GM21717 (cell line): Measurements from ENCODE around the gene TMEM141.
A peak's percentile ranks its signal among the peaks of the same experiment; 100 is the strongest.

Experiments
- ATAC-seq: cut with Tn5 transposase; IDR thresholded peaks from one replicate; pipeline ENCODE4 v1.9.1; 2021; ENCODE audit warnings: mild to moderate bottlenecking, moderate library complexity; ENCODE audit not compliant: unreplicated experiment

The TMEM141 gene

DNA sequence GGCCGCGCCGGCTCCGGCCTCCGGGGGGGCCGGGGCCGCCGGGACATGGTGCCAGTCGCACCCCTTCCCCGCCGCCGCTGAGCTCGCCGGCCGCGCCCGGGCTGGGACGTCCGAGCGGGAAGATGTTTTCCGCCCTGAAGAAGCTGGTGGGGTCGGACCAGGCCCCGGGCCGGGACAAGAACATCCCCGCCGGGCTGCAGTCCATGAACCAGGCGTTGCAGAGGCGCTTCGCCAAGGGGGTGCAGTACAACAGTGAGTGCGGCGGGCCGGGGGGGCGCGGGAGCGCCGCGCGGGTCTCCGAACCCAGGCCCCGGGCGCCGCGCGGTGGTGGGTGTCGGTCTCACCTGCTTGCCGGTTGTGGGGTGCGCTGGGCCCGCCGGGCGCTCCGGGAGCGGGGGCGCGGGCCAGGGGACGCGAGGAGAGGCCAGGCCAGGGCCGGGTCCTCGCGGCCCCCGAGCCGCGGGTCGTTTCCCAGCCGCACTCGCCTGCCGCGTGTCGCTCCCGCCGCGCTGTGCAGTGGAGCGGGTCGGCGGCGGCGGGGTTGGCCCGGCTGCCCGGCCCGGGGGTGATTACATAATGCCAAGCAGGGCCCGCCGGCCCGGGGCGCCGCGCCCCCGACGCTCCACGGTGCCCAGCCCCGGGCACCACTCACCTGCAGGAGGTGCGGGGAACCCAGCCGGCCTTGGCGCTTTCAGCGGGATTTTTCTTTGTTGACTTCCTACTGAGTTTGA lies 17.1 kb downstream of the TMEM141 start:
- peak; percentile 18 for ATAC-seq

DNA sequence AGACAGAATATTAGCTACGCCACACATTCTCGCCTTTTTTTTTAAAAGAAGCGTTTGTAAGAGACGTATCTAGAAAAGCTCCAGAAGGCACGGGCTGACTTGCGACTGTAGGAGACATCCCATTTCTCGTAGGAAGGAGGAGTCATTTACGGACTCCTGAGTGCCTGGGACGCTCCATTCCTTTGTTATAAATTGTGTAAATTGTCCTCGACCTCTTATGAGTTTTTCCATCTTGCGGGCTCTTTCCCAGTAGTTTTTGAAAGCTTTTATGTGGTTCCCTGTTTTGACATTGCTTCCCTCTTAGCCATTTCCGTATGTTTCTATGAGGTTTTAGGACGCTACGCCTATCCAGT lies 17.6 kb downstream of the TMEM141 start:
- no peak for ATAC-seq

DNA sequence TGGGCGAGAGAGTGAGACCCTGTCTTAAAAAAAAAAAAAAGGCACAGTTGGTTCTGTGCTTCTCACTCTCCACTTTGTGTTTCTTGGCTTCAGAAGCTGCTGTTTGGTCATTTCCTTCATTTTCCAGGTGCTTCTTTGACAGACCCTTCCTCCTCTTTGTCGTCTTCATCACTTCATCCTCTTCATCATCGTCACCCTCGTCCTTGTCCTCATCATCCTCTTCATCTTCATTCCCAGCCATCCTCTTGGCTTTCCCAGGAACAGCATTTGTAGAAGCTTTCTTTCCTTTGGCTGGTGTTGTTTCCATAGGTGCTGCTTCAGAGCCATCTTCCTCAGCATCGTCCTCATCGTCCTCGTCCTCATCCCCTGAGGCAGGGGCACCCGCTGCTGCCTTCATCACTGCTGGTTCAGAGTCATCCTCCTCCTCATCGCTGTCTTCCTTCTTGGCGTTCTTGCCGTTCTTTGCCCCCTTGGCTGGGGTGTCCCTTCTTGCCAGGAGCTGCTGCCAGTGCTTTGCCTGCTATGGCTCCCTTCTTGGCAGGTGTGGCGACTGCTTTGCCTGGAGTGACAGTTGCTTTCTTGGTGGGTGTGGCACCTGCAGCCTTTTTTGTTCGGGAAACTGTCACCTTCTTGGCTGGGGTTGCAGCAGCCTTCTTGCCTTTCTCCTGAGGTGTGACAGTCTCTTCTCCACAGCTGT lies 23.7 kb downstream of the TMEM141 start:
- no peak for ATAC-seq

DNA sequence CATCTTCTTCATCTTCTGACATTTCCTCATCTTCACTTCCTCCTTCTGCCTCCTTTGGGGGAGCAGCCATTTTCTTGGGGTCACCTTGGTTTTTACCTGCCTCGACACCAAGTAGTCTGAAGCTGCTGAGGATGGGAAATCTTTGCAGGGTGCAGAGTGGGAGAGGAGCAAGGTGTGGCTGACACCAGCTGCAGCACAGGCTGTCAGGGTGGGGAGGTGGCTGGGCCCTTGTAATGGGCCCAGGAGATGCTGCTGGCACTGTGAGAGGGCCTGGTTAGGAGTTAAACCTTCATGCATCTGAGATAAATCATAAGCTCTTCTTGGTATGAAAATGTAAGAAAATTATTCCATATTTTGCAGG lies 24.3 kb downstream of the TMEM141 start:
- no peak for ATAC-seq

DNA sequence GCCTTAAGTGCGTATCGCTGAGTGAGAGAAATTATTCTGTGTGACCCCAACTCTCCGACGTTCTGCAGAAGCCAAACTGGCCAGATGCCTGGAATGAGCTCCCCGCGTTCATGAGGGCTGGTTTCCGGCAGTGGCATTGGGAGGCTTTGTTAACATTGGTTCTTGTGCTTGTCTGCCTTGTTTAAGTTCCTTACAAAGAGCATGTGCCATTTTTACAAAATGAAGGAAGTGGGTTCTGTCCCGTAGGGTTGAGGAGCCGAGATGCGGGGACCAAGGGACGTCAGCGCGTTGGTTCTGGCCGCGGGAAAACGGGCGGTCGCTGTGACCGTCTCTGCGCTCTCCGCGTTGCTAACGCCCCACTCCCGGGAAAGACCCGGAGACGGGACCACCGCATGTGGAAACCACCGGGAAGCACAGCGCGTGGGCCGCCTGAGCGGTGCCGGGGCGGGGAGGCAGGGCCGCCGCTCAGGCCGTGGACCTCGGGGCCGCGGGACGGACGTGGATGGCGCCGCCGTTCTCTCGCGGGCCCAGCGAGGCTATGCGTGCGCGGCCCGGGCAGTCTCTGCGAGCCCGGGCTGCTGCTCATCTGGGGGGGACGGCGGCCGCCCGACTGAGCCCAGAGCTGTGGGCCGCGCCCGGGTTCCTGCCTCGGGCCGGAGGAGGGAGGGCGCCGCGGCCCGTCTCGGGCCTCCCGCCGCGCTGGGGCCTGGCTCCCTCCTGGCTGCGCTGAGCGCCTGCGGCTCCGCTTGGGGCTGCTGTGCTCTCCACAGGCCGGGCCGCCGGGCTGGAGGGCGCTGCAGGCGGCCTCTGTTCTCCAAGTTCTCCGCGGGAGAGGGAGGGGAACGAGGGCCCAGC lies 30.1 kb downstream of the TMEM141 start:
- no peak for ATAC-seq

DNA sequence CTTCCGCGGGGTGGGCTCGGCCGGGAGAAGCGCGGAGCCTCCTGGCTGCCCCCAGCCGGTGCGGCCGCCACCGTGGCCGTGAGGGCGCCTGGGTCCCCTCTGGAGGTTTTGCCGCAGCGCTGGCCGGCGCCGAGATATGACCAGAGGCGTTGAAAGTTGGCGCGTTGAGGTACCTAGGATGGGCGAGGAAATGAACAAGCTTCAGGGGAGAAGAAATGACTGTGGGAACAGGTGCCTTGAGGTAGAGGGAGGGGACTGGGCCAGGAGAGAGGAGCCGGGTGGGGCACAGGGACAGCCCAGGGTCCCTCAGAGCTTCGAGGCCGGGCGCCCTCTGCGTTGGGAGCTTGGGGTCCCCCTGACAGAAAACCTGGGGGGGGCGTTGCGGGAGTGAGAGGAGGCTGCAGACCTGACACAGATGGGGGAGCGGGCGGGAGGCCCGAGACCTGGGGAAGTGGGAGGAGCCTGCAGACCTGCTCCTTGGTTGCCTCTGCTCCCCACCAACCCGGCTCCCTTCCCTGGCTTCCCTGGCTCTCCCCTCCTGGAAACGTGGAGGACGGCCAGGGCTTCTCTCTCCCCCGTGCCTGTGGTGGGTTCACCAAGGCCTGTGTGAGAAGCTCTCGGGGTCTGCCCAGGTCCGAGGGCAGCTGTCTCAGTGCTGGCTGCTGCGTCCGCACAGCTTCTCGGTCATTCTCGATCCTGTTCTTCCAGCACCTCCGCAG lies 30.8 kb downstream of the TMEM141 start:
- no peak for ATAC-seq

DNA sequence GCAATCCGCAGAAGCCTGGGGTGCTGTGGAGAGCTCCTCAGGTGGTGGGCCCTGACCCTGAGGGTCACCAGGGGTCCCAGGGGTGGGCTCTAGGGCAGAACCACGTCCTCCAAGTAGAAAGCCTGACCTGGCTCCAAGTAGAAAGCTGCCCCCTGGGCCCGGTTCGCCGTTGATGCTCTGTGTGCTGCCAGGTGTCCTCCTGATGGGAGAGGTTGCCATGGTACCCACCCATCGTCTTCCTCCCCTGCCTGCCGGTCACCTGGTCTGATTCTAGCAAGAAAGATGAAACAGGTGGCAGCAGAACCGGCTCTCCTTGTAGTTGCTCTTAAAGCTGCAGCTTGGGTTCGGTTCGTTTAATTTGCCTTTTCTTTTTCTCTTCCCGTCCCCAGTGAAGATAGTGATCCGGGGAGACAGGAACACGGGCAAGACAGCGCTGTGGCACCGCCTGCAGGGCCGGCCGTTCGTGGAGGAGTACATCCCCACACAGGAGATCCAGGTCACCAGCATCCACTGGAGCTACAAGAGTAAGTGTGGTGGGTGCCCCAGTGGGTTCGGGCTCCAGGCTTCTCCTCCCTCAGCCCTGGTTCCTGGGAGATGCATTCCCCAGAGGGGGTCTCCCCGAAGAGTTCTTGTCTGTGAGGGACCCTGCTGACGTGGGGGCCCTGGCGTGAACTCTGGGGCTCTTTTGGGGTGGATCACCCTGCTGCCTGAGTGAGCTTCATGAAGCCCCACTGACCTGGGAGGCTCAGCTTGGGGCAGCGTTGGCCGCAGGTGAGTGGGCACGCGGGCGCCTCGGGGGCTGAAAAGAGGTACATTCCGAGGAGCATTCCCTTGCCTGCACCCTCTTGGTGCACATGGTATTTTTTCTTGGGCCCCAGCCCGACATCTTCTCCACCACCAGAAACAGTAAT lies 32.2 kb downstream of the TMEM141 start:
- ATAC-seq, result no peak

DNA sequence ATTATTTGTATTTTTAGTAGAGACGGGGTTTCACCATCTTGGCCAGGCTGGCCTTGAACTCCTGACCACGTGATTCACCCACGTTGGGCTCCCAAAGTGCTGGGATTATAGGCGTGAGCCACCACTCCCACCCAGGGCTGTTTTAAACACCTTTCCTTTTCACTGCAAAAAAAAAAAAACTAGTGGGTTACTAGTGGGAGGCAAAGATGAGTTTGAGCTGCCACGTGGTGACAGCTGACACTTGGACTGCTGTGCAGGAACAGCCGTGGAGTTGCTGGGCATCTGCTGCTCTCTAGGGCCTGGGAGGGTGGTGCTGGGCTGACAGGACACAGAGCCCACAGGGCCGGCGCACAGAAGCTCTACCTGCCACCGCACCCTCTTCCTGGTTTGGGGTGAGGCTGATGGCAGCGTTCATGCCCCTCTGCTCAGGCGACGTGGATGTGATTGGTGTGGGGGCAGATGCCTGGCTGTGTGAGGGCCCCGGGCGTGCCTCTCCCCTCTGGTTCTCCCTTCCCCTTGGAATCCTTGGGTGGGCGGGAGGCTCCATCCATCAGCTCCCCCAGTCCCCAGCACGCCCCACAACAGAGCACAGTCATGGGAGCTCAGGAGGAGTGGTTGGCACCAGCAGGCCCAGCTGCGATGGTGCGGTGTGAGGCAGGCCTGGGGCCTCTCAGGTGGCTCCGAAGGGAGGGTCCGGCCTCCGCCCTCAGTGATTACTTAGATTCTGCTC lies 33.5 kb downstream of the TMEM141 start:
- ATAC-seq, result no peak

DNA sequence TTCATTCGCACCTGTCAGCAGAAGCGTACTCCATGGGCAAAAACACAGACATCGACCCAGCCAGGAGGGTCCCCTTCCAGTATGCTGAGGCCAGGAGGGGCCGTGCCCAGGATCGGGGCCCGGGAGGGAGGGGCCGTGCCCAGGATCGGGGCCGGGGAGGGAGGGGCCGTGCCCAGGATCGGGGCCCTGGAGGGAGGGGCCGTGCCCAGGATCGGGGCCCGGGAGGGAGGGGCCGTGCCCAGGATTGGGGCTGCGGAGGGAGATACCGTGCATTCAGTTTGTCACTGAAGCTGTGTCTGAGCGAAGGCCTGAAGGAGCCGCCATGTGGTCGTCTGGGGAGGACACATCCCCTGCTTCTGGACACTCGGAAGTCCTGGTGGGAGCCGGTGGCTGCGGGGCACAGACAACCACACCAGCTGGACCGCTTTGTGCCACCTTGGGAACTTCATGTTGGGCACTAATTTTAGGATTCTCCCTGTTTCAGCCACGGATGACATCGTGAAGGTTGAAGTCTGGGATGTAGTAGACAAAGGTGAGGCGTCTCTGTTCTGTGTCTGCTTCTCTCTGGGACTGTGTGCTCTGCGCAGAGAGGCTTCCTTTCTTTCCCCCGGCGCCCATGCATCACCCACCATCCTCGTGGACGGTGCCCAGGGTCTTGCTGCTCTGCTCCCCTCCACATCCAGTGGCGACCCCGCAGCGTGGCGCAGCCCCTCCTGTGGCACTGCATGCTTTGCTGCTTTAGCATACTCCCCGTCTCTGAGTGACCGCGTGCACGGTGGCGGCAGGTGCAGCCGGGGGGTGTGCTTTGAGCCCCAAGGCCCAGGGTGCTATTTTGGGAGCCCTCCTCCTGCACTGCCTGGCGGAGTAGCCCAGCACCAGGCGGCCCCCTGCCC lies 34.4 kb downstream of the TMEM141 start:
- no peak for ATAC-seq

DNA sequence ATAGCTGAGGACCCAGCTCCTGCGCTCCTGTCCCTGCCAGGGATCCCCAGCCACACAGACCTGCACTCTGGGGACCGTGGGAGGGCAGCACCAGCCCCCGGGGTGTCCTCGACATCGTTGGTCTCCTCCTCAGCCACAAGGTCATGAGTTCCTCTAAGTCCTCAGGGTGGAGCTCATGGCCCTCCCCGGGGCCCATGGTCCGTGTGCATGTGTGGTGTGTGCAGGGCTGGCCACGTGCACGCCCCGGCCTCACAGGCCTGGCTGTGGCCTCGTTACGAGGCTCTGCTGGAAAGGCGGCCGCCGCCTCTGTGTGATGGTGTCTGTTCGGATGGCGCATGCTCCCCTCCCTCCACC lies 35.0 kb downstream of the TMEM141 start:
- ATAC-seq, result no peak

DNA sequence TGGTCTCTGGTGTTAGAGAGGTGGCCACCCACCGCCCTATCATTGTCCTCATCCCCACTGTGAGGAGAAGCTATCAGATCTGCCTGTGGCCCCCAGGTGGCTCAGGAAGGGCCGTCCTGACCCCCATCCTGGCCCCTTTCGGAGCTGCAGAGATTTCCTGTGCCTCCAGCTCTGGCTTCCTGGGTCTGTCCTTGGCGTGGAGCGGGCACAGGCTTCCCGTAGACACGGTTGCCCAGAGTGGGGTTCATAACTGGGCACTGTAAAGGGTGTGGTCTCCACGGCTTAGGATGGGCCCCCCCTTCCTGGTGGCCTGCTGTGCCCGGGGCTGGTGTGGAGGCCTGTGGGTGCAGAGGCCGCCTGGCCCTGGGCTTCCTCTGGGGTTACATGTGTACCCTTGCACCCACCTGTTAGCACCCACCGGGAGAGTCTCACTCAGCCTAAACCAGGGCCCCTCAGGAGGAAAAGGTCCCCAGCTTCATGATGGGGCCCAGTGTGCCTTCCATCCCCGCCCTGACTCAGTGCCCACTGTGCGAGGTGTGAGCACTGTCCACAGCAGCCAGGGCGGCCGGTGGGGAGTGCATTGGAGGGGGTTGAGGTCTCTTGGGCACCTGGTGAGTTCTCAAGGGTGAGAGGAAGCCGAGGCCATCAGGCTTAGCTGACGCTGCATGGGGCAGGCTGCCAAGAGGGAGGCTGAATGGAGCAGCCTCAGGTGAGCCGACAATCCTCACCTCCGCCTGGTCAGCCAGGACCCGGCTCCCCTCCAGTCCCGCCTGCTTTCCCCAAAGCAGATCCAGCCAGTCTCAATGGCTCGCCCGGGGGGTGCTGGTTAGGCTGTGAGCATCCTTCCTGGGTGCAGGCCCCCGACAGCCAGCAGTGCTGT lies 35.8 kb downstream of the TMEM141 start:
- ATAC-seq, result no peak

DNA sequence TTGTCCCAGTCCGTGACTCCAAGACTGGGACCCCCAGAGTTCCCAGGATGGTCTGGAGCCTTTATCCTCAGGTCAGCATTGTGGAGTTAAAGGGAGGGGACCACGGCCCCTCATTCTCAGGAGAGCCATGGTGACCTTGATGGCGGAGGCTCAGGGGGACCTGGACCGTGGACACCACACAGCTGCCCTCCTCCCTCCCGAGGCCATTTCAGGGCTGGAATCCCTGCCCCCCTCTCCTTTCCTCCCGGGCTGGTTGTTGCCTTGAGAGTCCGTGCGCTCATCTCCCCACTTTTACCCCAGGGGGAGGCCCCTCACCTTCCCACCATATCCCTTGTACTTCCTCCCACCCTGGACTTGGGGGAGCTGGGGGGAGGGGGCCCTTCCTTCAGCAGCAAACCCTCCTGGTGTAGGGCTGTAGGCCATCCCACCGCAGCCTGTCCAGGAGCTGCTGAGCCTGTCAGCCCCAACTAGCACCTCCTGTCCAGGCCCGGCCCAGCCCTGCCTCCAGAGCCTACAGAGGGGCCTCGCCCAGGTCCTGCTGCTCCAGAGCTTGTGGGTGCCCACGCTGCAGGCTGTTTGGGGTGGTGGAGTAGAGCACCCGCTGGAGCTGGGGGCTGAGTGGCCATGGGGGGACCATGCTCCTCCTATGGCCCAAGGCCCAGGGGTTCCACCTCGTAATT lies 36.8 kb downstream of the TMEM141 start:
- no peak for ATAC-seq

DNA sequence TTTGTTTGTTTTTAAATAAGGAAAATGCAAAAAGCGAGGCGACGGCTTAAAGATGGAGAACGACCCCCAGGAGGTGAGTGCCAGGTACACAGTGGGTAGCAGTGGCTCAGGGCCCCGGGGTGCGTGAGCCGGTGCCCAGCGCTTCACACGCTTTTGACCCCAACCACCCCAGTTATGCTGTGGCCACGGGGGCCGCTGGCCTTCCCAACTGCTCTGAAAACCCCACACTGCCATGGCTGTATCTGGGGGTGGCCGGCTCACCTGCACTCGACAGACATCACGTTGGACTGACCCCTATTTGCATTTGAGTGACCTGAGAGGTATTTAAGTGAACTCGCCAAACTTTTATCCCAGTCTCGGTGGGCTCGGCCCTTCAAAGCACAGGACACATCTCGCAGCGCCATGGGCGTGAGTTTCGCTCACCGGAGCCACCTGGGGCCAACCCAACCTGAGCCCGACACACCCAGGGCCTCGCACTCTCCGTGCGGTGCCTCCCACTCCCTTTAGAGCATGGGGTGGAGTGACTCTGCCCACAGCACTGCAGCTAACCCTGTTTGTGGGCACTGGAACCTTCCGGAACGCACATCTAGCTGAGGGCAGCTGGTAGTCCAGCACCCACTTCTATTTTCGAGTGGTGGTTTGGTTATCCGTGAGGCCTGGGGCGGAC lies 37.5 kb downstream of the TMEM141 start:
- ATAC-seq, result no peak

DNA sequence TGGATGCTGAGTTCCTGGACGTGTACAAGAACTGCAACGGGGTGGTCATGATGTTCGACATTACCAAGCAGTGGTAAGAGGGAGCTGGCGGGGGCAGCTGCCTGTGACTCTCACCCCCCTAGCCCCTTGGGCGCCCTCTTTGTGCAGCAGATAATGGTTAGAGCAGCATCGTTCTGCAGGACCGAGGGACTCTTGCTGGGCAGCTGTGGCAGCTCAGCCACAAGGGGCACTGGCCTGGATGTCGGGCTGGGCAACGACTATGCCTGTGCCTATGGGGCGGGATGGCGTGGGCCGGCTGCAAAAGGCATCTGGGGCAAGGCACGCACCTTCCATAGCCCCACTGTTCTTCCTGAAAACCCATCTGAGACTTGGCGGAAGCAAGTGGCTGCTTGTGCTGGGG lies 38.3 kb downstream of the TMEM141 start:
- no peak for ATAC-seq

DNA sequence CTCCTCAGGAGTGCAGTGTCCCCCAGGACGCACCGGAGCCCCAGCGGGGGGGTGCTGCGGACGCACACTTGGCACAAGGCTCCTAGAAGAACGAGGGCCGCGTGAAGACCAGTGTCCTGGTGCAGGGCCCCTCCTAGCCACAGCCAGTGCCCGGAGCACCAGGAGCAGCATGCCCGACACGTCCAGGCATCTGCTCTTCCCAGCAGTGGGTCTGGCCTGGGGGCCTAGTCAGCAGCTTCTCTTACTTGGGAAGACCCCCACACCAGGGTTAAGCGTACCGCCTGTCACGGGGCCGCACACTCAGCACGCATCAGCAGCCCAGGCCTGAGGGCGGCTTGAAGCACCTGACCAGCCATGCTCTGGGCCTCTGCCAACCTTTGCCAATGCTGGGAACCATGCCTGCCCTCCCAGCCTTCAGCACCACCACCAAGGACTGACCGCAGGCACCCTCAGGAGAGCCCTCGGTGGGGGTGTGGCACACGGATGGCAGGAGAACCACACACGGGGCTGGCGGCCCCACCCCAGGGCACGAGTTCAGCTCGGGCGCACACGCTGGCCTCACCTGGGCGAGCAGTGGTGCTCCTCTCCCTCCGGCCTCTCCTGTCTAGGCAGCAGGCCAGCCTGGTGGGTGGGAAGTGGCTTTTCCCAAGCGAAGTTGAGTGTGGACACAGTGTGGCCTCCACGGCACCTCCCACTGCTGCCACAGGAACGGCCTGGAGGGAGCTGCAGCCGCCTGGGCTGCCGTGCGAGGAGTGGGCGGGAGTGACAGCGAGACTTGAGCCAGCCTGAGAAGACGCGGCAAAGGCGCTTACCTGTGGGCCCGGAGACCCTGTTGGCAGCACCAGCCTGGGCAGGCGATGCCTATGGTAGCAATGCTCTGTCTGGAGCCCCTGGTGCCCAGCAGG lies 39.1 kb downstream of the TMEM141 start:
- ATAC-seq, result no peak
